Measurements from ENCODE around the gene C11orf52. TPM values are rescaled to one million over a fixed set of nuclear protein-coding genes. Genes with fewer than 3 reads are reported as not detected.

The C11orf52 gene
- total and polyA plus RNA-seq, 2 donors (not counting 3 experiments of a cell fraction or from before 2014, with no cell fraction given): 0.31 to 0.76 TPM

DNA sequence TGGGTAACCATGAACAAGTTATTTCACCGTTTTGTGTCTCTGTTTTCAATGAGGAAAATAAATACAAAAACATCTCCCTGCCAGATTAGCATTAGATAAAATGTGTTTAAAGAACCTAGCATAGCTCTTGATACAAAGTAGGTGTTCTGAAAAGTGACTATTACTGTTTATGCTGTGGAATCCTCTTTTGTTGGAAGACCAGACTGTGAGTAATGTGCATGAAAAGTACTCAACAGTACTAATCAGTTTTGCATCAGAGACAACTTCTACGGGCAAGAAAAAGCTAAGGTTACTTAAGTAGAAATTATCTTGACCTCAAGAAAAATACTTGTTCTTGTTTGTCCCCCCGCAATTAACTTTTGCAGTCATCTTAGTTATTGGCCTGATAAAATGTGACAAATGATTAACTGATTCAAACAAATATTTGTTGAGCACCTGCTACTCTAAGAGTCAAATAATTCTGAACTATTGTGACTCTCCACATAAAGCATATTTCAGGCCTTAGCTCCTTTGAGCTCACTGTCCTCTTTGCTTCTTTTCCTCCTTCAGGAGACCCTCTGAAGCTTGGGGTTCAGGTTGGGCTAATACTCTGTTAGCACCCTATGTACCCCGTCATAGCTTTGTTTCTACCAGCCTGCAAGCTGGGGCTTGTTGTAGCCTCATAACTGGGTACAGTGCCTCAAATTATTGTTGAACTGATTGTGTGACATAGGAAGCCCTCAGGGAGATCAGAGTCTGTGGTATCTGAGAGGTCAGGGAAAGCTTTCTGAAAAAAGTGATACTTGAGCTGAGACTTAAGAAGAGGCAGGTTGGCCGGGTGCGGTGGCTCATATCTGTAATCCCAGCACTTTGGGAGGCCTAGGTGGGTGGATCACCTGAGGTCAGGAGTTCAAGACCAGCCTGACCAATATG lies 42.9 kb downstream of the C11orf52 start:
- no peak for FAIRE-seq
- Histone ChIP-seq H3K36me3 (ENCODE audit: control insufficient read depth in 2 of 2, extremely low read depth in 1 of 2, insufficient read depth in 2 of 2, low read length in 2 of 2) (no peaks in the 10 kb centered on the region), H2AFZ (ENCODE audit: low read depth, low read length) (no peak overlapping the region), H4K20me1 (replicated peaks; ENCODE audit: control insufficient read depth, extremely low read depth, insufficient read depth, low read length) (no peaks in the 10 kb centered on the region), H3K27me3 (ENCODE audit: control insufficient read depth in 2 of 2, insufficient read depth in 2 of 2, low read length in 2 of 2) (no peaks in the 10 kb centered on the region), H3K9ac (replicated peaks; ENCODE audit: extremely low read depth, insufficient read depth, low read length) (no peak overlapping the region), H3K9me1 (replicated peaks; ENCODE audit: control insufficient read depth, extremely low read depth, insufficient read depth, low read length) (no peaks in the 10 kb centered on the region), H3K4me1 (ENCODE audit: control insufficient read depth, extremely low read depth, insufficient read depth, low read length) (peaks cover 13% of the 10 kb centered on the region), H3K4me3 (replicated peaks in 1 of 3; ENCODE audit: insufficient read depth in 1 of 3, low read depth in 1 of 3, low read length in 3 of 3) (no peak overlapping the region), H3K79me2 (ENCODE audit: control insufficient read depth, insufficient read depth, low read length) (no peaks in the 10 kb centered on the region), H3K27ac (ENCODE audit: insufficient read depth, low read depth, low read length) (no peak overlapping the region), H3K9me3 (replicated peaks; ENCODE audit: control insufficient read depth, insufficient read depth, low read length) (no peaks in the 10 kb centered on the region), H3K4me2 (ENCODE audit: insufficient read depth, low read length) (no peak overlapping the region)
- intact Hi-C loops (cut with micrococcal nuclease): loop anchor here (2.0 kb wide), 1 partner anchor 15 kb away; no protein-coding TSS in a partner anchor
- ChIA-PET POLR2A (no interaction called here), CTCF (interaction anchor here (1.1 to 3.5 kb wide), 4 partner anchors 13 to 30 kb away, joined by 5 to 9 read pairs (median 6); no protein-coding TSS in a partner anchor)
- no peak for DNase-seq (ENCODE audit: low read depth, low spot score)
- TF ChIP-seq GATA2 (IDR thresholded peaks at IDR 0.05; ENCODE audit: insufficient read depth, insufficient read length, low read depth, low read length) (no peak), JUN (IDR thresholded peaks at IDR 0.05; ENCODE audit: borderline replicate concordance, insufficient read depth, insufficient read length, low read depth) (no peak), EZH2 (IDR thresholded peaks at IDR 0.05; ENCODE audit: borderline replicate concordance, low read depth, low read length, severe bottlenecking) (no peak), FOS (IDR thresholded peaks at IDR 0.05; ENCODE audit: borderline replicate concordance, insufficient read depth, low read length) (no peak), POLR2AphosphoS5 (IDR thresholded peaks at IDR 0.05; ENCODE audit: insufficient read depth, low read depth, low read length) (no peak), MYC (IDR thresholded peaks at IDR 0.05; ENCODE audit: low read depth, low read length) (no peak), POLR2A (IDR thresholded peaks at IDR 0.05; ENCODE audit: low read depth, low read length) (no peak)
- TF ChIP-seq, protein P1, sequence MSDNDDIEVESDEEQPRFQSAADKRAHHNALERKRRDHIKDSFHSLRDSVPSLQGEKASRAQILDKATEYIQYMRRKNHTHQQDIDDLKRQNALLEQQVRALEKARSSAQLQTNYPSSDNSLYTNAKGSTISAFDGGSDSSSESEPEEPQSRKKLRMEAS (IDR thresholded peaks at IDR 0.05; ENCODE audit: insufficient read depth, insufficient read length): no peak
- TF ChIP-seq, protein P2, sequence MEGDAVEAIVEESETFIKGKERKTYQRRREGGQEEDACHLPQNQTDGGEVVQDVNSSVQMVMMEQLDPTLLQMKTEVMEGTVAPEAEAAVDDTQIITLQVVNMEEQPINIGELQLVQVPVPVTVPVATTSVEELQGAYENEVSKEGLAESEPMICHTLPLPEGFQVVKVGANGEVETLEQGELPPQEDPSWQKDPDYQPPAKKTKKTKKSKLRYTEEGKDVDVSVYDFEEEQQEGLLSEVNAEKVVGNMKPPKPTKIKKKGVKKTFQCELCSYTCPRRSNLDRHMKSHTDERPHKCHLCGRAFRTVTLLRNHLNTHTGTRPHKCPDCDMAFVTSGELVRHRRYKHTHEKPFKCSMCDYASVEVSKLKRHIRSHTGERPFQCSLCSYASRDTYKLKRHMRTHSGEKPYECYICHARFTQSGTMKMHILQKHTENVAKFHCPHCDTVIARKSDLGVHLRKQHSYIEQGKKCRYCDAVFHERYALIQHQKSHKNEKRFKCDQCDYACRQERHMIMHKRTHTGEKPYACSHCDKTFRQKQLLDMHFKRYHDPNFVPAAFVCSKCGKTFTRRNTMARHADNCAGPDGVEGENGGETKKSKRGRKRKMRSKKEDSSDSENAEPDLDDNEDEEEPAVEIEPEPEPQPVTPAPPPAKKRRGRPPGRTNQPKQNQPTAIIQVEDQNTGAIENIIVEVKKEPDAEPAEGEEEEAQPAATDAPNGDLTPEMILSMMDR (IDR thresholded peaks at IDR 0.05; ENCODE audit: extremely low read depth in 1 of 2, insufficient read depth in 1 of 2, low read depth in 1 of 2, low read length in 2 of 2): no peak
- dilution Hi-C loops (cut with MboI; ENCODE audit: extremely low pct_ligation_motif_present, low sequenced_read_pairs): no loop called here
- no TSS peak for BruUV-seq (replicated peaks)
